ENCODE results near the gene TRIP4.
"Not testable (repeated sequence)": the region's sequence is repeated elsewhere in the genome, so short reads cannot be mapped to it uniquely, and the experiment has no call there.

TRIP4 gene

DNA sequence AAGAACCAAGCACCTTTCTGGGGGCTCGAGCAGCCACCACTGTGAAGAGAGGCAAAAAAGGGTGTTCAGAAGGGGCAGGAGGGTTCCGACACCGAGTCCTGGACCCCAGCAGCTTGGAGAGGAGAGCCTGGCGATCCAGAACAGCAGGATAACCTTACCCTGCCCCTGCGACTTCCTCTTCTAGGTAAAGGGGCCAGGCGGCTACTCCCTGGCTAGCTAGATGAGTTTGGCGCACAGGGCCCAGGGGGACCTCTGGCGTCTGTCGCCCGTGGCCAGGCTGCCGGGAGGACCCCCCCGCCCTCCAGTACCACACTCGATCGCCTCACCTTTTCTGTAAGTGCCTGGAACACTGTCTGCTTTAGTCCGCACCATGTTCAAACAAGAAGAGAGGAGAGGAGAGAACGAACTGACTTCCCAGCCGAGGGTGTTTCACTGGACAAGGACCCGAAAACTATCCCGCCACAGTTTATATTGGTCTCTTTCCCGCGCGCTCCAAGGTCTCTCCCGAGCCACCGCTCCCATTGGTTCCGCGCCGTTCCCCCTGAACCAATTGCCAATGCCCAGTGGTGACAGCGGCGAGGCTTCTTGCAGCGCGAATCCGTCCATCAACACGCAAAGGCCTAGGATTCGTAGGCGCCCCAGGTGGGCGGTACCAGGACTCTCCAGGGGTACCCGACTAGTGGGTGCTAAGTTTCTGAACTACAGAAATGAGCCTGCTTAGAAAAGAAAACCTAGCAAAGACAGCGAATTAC is 6.5 kb upstream of the TRIP4 start, which contains the start of gene PCLAF:
Gene PCLAF, minus strand, starts transcription at position 442 of the 752 bp plus-strand sequence. Its CDS starts 70 bp downstream, at position 372.
- DNase-seq (ENCODE audit: low spot score): peak; percentile 94

- no peak for DNase-seq (ENCODE audit: low spot score)
Observed at GRCh38 chr15:64383760-64384159, 3.9 kb upstream of the TRIP4 start.

DNA sequence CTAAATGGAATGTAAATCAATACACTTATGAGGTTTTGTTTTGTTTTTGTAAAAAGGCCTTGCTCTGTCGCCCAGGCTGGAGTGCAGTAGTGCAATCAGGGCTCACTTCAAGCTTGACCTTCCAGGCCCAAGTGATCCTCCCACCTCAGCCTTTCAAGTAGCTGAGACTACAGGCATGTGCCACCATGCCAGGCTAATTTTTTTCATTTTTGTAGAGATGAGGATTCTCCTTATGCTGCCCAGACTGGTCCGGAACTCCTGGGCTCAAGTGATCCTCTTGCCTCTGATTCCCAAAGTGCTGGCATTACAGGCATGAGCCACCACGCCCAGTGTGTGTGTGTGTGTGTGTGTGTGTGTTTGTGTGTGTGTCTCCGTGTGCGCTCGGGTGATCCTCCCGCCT is 1.3 kb upstream of the TRIP4 start:
- no peak for DNase-seq (ENCODE audit: low spot score)

DNA sequence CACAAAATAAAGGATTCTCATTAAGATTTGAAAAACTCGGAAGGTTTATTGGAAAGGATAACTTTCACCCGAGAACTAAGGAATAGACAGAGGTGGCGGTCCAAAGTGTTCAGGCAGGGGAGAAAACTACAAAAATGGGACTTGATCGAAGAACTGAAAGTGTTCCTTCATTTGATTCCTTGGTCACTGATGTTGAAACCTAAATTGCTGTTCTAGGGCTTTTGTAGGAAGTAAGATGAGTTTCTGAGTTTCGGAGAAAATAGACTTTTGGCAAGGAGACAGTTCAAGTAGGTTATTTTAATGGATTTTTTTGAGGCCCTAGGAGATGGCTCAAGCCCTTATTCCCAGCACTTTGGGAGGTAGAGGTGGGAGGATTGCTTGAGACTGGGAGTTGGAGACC is 1.4 kb downstream of the TRIP4 start:
- no peak for DNase-seq (ENCODE audit: low spot score)

DNA sequence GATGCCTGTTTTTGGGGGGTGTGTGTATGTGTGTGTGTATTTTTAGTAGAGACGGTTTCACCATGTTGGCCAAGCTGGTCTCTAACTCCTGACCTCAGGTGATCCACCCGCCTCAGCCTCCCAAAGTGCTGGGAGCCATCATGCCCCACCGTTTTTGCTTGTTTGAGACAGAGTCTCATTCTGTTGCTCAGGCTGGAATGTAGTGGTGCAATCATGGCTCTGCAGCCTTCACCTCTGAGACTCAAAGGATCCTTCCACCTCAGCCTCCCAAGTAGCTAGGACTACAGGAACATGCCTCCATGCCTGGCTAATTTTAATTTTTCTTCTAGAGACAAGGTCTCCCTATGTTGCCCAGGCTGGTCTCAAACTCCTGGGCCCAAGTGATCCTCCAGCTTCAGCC is 4.8 kb downstream of the TRIP4 start:
- not testable (repeated sequence) for DNase-seq (ENCODE audit: low spot score)

DNA sequence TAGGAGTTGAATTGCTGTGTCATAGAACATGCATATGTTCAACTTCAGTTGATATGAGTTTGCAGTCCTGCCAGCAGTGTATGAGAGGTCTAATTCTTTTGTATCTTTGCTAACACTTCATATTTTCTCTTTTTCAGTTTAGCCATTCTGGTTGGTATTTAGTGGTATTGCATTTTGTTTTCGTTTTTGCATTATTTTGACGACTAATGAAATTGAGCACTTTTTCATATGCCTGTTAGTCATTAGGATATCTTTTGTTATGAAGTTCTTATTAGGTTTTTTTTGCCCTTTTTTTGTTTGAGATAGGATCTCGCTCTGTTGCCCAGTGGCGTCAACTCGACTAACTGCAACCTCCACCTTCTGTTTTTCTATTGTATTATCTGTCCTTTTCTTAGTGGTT is 9.2 kb downstream of the TRIP4 start:
- DNase-seq (ENCODE audit: low spot score): no peak

GRCh38 chr15:64398575-64398974 is 10.9 kb downstream of the TRIP4 start:
- no peak for DNase-seq (ENCODE audit: low spot score)

DNA sequence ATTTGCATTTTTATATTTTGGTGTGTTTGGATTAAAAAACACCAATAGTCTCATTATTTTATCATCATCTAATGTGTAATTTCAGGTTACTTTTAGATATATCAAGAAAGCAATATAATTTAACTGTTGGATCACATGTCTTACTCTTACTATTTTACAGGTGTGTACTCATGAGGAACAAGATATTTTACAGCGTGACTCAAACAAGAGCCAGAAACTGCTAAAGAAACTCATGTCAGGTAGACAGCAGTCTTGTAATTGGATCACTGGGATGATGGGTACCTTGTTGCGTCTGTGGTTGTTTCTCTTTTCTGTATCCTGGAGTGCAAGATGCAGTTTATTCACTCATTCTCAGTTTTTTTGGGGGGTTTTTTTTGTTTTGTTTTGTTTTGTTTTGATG is 12.9 kb downstream of the TRIP4 start:
- no peak for DNase-seq (ENCODE audit: low spot score)

- no peak for DNase-seq (ENCODE audit: low spot score)
Observed at GRCh38 chr15:64412216-64412615, 24.6 kb downstream of the TRIP4 start.

- no peak for DNase-seq (ENCODE audit: low spot score)
Observed at GRCh38 chr15:64422697-64423096, 35.1 kb downstream of the TRIP4 start.

- DNase-seq (ENCODE audit: low spot score): no peak
Observed at GRCh38 chr15:64423970-64424369, 36.3 kb downstream of the TRIP4 start.

DNA sequence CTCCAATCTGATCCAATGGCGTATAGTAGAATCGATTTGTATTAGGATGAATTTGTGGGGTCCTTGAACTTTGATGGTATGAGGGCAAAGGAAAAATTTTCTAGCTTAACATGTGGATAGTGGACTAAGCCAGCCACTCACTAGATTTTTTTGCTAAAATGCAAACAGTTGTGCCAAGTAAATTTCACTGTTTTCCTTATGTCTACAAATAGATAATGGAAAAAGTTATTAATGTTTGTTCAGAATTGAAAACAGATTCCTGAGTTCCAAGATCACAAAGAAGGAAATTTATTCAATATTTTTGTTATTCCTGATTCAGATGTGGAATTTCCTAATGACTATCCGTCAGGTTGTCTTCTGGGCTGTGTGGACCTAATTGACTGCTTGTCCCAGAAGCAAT is 37.6 kb downstream of the TRIP4 start:
- DNase-seq (ENCODE audit: low spot score): no peak

DNA sequence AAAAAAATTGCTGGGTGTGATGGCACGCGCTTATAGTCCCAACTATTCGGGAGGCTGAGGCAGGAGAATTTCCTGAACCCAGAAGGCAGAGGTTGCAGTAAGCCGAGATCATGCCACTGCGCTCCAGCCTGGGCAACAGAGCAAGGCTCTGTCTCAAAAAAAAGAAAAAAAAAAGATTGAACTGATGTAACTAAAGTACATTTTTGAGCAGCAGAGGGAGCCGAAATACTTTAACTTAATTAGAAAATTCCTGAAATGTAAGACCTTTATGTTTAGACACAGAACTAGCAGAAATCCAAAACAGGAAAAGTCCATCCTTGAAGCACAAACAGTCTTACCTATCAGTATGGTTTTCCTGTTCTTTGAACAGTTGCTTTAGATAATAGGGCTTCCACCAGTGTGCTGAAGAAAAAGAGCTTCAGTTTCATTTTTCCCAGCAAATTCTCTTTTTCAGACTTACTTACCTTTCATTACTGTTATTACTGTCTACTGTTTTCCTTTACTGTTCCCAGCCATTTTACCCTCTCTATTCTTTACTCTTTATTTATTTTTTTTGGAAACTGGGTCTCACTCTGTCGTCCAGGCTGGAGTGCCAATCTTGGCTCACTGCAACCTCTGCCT is 39.3 kb downstream of the TRIP4 start:
- no peak for DNase-seq (ENCODE audit: low spot score)

GRCh38 chr15:64429448-64429847 is 41.8 kb downstream of the TRIP4 start:
- DNase-seq (ENCODE audit: low spot score): no peak

- DNase-seq (ENCODE audit: low spot score): no peak
Observed at GRCh38 chr15:64430000-64430735, 42.5 kb downstream of the TRIP4 start.

GRCh38 chr15:64437982-64438381 is 50.3 kb downstream of the TRIP4 start:
- no peak for DNase-seq (ENCODE audit: low spot score)

DNA sequence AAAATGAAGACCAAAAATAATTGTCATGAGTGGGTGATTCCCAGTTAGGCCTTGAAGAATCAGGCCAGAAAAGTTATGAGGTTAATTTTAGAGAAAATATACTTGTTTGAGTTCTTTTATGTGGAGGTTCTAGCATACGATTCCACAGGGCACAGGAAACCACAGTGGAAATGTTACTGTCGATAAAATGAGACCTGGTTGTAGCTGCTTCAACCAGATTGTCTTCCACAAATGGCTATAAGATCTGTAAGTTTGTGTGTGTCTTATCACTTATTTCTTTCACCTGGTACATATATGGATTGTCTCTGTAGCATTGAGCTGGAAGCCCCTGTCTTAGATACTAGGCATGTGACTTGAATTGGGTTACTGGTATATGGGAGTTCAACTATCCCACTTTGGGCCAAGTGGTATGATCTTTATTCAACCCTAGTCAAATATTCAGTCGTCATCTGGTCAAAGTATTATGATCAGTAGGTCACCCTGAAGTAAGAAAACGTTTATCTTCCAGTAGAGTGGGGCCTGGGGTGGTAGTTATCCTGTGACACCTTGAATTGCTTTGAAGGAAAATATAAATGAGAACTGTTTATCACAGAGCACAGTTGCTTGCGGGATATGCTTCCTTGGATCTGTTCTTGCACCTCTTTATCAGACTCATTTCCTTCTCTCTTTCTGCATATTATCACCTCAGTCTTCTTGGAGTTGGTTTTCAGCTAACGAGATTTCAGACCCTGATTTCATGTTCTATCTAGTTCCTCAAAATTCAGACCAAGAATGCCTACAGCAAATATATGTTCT is 51.2 kb downstream of the TRIP4 start:
- no peak for DNase-seq (ENCODE audit: low spot score)

GRCh38 chr15:64441852-64442251 is 54.2 kb downstream of the TRIP4 start:
- DNase-seq (ENCODE audit: low spot score): no peak

- DNase-seq (ENCODE audit: low spot score): no peak
Observed at GRCh38 chr15:64443016-64443415, 55.4 kb downstream of the TRIP4 start.

- DNase-seq (ENCODE audit: low spot score): no peak
Observed at GRCh38 chr15:64443747-64444621, 56.3 kb downstream of the TRIP4 start.

GRCh38 chr15:64444836-64445235 is 57.2 kb downstream of the TRIP4 start:
- no peak for DNase-seq (ENCODE audit: low spot score)
